ENCODE results near the gene KRTAP17-1.

The KRTAP17-1 gene

DNA sequence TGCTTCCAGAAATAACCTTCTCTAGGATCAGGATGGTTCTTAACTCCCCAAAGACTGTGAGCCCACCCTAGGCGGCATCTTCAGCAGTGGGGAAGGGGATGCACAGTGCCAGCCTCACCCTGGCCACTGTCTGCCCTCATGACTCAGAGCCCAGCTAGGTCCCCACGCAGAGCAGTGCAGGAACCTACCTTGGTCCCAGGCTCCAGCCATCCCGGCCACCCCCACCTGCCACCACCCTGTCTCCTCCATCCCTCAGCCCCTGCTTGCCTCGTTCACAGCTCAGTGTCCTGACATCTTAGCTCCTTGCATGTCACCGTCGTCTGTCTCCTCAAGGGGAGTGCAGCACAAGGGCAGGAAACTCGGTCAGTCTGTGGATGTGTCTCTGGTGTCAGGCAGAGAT is 16.1 kb upstream of the KRTAP17-1 start:
- no peak for DNase-seq

DNA sequence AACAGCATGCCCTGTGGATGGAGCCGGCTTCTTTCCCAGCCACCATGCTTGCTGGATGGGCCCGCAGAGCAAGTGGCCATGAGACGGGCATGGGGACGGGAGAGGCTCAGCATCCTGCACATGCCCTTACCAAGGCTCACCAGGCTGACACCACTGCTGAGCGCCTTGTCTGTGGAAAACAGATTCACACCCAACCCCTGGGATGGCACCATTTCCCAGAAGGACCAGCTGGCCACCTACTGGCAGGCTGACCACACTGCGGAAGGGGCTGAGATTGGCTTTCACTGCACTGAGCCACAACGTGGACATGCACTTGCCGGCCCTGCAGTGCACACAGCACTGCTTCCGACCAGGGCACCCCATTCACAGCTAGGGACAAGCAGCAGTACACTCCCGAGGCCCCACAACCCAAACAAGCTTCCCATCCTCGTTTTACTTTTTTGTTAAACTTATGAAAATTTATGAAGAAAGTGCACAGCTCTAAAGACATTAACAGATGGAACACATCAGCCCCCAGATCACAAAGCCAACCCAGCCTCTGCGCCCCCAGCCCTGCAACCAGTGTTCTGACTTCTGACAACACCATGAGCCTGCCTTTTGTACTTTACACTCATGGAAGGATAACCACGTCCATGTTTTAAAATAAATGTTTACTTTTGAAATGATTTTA is 13.9 kb upstream of the KRTAP17-1 start:
- DNase-seq, result peak; percentile 27 to 75 (median 51)

DNA sequence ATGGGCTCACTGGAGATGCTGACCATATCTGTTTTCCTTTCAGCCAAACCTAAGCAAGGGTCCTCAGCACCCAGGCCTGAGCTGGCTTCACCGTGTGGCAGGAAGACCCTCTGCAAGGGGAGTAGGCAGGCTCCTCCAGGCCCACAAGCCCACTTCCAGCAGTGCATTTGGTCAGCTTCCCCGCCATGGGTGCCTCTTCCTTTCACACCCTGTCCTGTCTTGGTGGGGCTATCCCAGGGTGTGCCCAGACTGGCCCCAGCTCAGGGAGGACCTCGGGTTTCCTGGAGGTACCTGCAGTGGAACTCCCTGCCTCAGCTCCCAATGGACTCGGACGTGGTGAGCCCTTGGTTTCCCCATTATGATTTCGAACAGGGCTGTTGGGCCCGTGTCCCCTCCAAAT is 12.7 kb upstream of the KRTAP17-1 start:
- no peak for DNase-seq

DNA sequence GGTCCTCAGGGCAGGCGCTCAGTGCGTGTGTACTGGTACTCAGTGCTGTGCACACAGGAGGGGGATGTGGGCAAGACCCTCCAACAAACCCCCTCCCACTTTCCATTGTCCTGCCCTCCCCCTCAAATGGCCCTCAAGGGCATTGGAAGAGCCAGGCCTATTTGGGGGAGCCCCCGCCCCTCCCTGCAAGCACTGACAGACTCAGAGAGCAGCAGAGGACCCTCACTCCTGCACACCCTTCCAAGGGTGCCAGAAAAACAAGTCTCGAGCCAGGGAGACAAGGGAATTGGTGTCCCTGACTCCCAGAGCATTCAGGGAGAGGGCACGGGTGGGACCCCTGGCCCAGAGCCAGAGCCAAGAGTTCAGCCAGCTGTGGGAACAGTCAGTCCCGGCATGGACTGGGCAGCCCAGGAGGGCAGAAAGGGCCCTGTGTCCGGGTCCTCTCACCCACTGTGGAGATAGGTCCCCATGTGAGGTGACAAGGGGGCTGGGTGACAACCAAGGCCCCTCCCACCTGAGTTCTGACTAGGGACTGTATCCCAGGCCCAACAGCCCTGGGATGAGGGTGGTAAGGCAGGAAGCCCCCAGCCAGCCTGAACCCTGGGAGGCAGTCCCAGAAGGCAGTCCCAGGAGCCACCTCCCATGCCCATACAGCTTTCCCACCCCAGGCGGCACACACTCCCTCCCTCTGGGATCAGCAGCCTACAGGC is 12.1 kb upstream of the KRTAP17-1 start:
- DNase-seq, result no peak

DNA sequence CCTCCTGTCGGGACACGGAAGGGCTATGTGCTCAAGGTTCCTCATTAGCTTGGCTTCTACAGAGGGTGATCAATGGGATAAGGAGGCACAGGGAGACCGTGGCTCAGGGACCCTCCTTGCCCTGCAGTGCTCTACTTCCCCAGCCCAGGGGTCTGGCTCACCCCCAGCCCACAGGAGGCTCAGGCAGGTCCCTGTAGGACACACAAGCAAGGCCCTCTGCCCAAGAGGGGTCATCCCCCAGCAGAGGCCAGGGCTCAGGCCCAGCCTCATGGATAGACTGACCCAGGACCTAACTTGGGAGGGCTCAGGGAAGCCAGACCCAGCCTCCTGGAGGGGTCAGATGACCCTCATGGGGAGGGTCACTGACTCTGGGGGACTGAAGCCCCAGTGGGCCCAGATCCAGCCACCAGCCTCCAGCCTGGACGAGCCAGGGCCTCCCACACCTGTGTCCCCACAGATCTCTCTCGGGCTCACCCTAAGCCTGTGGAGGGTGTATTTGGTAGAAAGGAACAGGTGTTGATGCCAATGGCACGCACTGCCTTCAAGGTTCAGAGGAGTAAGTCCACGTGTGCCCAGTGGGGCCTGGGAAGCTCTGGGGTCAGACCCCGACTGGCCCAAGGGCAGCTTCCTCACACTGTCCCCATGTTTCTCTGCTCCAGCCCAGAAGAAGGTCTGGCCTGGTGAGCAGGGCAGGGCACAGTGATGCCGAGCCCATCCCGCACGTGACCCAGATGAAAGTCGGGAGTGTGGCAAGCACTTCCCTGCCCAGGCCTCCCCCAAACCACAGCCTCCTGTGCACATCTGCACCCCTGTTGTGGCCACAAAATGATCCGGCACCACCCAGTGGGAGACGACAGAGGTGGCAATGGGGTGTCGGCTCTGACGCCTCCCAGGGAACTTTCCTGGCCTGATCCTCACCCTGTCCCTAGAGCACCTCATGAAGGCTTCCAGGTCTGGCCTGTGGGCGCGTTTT is 10.9 kb upstream of the KRTAP17-1 start:
- no peak for DNase-seq

DNA sequence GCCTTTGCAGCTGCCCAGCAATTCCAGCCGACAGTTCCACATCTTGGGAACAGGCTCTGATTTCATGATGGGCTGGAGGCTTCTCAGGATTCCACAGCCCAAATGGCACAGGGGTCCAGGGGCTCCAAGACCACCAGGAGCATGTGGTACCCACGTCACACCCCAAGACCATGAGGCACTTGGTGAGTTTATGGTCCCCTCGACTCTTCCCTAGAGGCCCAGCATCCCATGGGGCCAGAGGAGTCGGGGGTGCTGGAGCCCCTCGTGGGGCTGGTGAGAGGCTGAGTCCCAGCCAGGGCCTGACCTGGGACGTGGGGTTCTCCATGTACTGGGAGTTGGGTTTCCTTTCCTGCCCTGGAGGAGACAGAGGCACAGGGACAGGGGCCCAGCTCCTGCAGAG is 10.1 kb upstream of the KRTAP17-1 start:
- no peak for DNase-seq

DNA sequence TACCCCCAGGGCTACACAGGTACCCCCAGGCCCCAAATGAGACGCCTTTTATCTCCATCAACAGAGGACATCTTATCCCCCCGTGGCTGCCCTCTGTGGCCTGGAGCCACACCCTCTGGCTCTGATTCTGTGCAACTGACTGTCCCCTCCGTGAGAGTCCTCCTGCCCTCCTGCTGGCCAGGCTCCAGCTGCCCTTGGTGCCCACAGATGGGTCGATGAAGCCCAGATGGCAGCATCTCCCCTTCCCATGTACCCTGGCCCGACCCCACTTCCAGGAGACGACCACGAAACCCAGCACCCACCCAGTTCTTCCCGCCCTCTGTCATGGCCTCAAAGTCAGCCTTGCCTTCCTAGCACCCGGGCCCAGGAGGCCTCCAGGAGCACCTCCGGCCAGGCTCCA is 9.6 kb upstream of the KRTAP17-1 start:
- no peak for DNase-seq

DNA sequence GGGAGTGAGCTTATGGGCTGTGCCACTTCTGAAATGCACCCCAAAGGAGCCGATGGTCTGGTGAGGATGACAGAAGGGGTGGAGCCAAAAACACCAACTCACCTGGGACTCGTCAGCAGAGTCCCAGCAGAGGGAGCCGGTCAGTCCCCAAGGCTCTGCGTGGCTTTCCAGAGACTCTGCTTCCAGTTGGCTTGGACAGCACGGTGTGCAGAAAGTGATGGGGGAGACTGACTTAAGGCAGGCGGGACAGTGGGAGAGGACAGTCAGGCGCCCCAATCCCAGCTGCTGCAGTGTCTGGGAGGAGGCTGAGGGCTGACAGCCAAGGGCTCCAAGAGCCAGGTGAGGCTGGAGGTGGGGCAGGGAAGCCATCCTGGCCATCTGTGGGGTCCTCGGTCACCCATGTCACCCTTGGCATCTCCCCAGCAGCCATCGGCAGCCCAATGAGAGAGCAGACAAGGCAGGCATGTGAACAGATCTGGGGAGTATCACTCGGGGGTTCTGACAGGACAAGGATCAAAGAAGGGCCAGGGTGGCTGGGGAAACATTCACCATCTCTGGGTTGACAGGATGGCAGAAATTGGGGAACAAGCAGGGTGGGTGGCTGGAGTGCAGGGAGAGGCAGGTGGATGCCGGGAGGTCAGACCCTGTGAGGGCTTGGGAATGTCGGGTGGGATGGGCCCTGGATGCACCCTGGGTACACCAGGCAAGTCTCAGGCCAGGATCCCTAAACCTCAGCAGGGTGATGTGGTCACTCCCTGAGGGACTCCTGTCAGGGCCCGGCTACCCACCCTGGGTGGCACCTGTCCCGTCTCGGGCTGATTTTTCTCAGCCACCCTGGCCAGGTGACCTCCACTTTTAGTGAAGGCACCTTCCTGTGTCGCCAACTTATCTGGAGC is 8.9 kb upstream of the KRTAP17-1 start:
- DNase-seq, result peak in 2 of 3 experiments; percentile 10 to 41

DNA sequence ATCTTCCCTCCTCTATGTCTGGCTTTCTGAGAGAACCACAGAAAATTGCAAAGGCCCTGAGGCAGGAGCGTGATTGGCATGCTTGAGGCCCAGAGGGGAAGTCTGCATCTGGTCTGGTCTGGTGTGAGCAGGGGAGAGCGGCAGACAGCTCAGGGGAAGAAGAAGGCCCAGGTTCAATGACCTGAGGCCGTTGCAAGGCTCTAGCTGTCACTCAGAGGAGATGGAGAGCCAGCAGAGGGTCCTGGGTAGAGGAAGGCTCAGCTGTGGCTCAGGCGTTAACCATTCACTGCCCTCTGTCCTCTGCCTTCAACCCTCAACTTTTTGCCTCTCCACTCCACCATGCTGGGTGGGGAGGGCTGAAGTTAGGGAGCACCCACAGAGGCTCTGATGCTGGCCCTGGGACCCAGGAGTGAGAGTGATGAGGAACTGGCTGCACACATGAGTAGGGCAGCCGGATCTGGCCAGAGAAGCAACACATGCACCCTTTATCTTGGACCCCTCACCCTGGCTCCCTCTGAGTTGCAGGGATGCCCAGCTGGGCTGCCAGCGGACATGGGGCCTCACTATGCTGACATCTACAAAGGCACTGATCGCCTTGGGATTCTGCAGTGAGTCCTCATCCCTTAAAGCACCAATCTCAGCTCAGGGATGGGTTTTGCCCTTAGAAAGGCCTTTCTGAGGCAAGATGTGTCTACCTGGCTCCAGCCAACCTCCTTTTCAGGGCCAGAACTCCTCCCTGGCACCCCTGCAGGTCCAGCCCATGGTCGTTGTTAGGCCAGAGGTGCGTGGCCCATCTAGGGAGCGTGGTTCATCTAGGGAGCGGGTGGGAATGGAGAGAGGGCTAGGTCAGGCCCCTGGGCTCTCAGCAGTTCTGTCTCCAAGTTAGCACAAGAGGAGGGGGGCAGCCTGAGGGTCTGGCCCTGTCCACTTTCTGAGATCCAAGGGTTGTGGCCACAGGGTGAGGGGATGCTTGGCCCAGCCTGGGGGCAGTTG is 7.7 kb upstream of the KRTAP17-1 start:
- DNase-seq, result no peak

DNA sequence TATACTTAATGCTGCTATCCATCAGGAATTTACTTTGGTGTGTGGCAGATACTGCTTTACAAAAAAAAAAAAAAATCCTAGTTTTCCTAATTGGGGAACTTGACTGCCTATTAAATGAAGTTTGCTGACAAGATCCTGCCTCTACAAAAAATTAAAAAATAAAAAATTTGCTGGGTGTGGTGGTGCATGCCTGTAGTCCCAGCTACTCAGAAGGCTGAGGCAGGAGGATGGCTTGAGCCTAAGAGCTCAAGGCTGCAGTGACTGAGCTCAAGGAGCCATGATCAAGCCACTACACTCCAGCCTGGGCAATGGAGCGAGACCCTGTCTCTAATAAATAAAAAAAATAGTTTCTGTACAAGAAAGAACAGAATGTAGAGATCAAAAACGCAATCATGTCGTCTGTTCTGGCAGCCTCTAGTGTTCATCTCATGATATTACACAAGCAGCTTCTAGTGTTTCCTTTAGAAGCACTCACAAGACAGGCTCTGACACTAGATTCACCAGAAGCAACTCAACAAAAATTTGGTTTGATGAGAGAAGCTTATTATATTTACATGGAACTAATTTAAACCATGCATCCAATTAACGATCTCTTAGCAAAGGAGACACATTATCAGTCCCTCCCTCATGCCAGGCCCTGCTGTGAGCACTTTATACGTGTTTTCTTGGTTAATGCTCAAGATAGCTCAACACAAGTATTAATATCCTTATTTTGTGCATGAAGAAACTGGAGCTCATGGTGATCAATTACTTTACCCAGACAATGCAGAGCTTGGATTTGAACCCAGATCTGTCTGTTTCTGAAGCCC is 6.8 kb upstream of the KRTAP17-1 start:
- DNase-seq, result peak; percentile 17 to 69 (median 23)

DNA sequence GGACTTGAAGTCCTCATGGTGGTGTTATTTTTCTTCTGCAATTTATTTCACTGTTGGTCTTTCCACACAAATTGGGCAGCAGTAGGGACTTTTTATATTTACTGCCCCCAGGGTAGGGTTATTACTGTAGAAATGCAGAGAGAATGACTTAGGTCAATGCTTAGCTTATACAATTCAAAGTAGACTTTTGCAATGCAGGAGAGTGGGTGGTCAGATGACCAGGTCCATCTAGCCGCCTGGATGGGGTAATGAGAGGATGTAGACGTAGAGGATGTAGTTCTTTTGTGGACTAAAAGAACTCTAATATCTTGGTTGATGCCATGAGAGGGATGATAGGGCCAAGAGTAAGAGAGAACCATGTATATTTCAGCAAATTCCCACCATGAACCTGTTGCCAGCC is 2.7 kb upstream of the KRTAP17-1 start:
- no peak for DNase-seq

DNA sequence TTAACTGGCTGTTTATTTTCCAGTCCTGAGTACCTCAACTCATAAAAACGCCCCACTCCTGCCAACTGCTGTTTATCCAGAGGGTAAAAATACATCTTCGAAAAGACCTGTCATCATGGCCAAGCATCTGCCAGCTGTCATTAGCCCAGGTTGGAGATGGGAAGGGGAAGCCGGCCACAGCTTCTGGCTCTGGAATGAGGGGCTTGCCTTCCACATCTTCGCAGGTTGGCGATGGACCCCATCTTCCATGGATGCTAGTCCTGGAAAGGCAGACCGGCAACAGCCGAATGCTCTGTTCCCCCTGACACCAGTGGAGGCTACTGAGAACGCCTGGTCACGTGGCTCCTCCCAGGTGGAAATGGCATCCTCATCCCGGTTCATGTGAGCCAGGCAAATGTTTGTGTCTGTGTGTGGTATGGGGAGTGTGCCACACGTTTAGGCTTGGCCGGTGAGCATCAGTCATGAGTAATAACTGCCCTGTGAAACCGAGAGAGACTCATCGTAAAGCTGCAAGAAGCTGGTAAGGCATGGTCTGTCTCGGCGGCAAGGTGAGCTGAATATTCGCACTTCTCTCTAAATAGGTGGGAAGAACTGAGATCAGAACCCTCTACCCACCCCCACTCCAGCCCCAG is 420 bp upstream of the KRTAP17-1 start:
- DNase-seq, result no peak

DNA sequence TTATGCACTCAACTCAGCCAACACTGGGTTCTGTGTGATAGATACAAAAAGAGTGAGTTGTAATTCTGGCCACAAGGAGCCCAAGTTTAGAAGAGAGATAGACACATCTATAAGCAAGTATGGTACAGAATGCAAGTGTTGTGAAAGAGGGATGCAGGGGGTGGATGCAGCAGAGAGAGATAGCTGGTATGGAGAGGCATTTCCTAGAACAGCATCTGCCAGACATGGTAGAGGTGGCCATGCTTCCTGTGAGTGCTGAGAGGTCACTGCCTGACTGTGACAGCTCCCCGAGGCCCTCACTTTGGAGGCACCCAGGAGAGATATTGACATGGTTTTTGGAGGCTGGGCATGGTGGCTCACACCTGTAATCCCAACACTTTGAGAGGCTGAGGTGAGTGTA is 4.4 kb downstream of the KRTAP17-1 start:
- no peak for DNase-seq

DNA sequence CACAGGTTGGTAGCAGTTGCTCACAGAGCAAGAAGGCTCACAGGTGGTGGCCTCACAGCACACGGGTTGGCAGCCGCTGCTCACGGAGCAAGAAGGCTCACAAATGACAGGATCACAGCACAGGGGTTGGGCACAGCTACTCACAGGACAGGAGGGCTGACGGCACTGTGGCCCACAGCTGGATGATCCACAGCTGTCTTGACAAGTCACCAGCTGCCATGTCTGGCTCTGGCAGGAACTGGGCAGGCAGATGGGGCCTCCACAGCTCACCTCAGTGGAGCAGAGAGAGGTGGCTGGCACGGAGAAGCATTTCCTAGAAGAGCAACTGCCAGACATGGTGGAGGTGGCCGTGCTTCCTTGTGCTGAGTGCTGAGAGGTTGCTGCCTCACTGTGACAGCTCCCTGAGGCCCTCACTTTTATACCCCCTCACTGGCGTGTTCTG is 6.6 kb downstream of the KRTAP17-1 start, which contains the start of gene KRTAP16-1:
KRTAP16-1 (minus strand) TSS at position 392 of the 442 bp plus-strand sequence; CDS start at position 336, 56 bp downstream.
- no peak for DNase-seq

DNA sequence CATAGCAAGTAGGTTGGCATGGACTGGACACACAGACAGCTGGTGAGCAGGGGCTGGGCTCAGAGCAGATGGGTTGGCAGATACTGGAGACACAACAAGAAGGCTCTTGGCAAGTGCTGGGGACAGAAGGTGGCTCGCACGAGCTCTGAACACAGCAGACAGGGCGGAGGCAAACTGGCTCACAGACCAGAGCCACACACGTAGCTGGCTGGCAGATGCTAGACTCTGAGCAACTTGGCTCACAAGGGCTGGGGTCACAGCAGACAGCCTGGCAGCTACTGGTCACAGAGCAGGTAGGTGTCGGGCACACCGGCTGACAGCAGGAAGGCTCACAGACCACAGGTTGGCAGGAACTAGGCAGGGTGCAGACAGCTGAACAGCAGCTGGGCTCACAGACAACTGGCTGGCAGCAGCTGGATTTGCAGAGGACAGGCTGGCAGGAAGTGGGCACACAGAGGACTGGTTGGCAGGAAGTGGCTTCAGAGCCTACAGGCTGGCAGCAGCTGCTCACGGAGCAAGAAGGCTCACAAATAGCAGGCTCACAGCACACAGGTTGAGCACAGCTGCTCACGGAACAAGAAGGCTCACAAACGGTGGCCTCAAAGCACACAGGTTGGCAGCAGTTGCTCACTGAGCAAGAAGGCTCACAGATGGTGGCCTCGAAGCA is 7.1 kb downstream of the KRTAP17-1 start:
- peak in 2 of 3 experiments; percentile 44 to 71 for DNase-seq

DNA sequence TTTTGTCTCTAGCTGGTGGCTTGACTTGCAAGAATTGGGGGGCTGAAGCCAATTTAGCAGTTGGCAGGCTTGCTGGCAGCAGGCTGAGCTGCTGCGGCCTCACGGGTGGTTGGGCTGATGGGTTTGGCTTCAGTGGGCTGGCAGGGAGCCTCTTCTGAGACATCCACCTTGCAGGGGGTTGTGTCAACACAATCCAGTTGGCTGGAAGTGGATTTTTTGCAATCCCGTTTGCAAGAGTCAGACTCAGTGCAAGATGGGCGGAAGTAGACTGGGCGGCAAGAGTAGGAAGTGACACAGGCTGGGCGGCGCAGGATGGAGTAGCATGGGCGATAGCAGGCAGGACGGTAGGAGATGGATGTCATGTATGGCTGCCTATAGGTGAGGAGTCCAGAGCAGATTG is 7.9 kb downstream of the KRTAP17-1 start:
- DNase-seq, result peak in 1 of 3 experiments; percentile 7

DNA sequence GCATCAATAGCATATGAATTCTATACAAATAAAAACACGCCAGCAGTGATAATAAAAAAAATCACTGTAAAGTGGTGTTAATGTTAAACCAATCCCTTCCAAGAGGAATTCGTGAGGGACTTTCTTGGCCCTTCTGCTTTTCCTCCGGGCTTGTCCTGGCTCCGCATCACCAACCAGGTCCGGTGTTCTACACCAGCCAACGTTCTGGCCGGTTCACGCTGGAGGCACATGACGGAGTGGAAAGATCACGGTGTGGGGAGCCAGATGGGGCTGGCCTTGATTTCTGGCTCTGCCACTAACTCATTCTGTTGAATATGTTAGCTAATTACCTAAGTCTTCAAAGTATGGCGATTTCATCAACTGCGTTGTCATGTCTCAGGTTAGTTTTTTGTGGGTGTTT is 11.4 kb downstream of the KRTAP17-1 start:
- DNase-seq, result no peak

DNA sequence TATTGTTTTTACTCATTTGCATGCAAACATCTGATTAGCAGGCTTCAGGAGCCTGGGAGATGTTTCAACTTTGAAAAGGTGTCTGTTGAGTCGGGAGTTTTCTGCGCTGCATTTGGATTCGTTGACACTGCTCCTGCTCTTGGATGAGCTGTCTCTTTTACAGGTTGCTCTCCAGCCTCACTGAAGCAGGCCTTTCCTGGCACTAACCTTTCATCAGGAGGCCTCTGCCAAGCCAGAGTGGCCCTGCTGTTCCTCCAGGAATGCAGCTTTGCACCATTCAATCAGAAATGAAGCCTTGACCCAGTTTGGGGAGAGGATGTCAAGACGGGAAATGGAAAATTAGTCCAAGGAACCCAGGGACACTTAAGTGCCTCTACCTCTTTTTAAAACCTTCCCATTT is 12.5 kb downstream of the KRTAP17-1 start:
- no peak for DNase-seq

All from NCI-H1417 (cell line).